ENCODE measurements around the gene PLXNA3. TPM values are rescaled to one million over a fixed set of nuclear protein-coding genes. Genes with fewer than 3 reads are reported as not detected.

Gene PLXNA3
- total and polyA plus RNA-seq, 2 experiments from 2014 or later, result 13.7 to 23.3 TPM

GRCh38 chrX:154426916-154427770 is 30.9 kb upstream of the PLXNA3 start:
- no peak for DNase-seq (ENCODE audit: low read depth in 1 of 2, low spot score in 1 of 2)
- Histone ChIP-seq H3K36me3 (no peaks in the 10 kb centered on the region), H3K27me3 (no peaks in the 10 kb centered on the region), H3K27ac (no peak overlapping the region), H3K4me1 (ENCODE audit: low read depth) (no peaks in the 10 kb centered on the region), H3K4me3 (no peak overlapping the region), H3K9me3 (ENCODE audit: low read depth) (no peaks in the 10 kb centered on the region)
- no peak for TF ChIP-seq CTCF (IDR thresholded peaks at IDR 0.05; ENCODE audit: low read depth, low read length)

GRCh38 chrX:154428176-154429171 is 29.6 kb upstream of the PLXNA3 start, which contains the start of gene ATP6AP1:
Gene ATP6AP1 (plus strand): TSS chrX:154428677. CDS start chrX:154428693, 16 bp downstream.
- no peak for TF ChIP-seq CTCF (IDR thresholded peaks at IDR 0.05; ENCODE audit: low read depth, low read length)
- Histone ChIP-seq H3K27ac (peak within 1 kb of the TSS; percentile 66), H3K9me3 (ENCODE audit: low read depth) (no peaks in the 10 kb centered on the region), H3K27me3 (no peaks in the 10 kb centered on the region), H3K36me3 (no peaks in the 10 kb centered on the region), H3K4me3 (peak within 1 kb of the TSS; percentile 66), H3K4me1 (ENCODE audit: low read depth) (no peaks in the 10 kb centered on the region)
- DNase-seq (ENCODE audit: low read depth in 1 of 2, low spot score in 1 of 2), result peak; percentile 91 to 96

GRCh38 chrX:154429711-154430110 is 28.4 kb upstream of the PLXNA3 start:
- DNase-seq (ENCODE audit: low read depth in 1 of 2, low spot score in 1 of 2), result no peak
- Histone ChIP-seq H3K36me3 (no peaks in the 10 kb centered on the region), H3K27ac (no peak overlapping the region), H3K4me1 (ENCODE audit: low read depth) (no peaks in the 10 kb centered on the region), H3K27me3 (no peaks in the 10 kb centered on the region), H3K9me3 (ENCODE audit: low read depth) (no peaks in the 10 kb centered on the region), H3K4me3 (peak overlapping the region; percentile 66)
- TF ChIP-seq CTCF (IDR thresholded peaks at IDR 0.05; ENCODE audit: low read depth, low read length), result no peak

GRCh38 chrX:154430479-154430878 is 27.6 kb upstream of the PLXNA3 start:
- TF ChIP-seq CTCF (IDR thresholded peaks at IDR 0.05; ENCODE audit: low read depth, low read length), result no peak
- Histone ChIP-seq H3K4me3 (no peak overlapping the region), H3K27ac (no peak overlapping the region), H3K27me3 (no peaks in the 10 kb centered on the region), H3K4me1 (ENCODE audit: low read depth) (no peaks in the 10 kb centered on the region), H3K9me3 (ENCODE audit: low read depth) (no peaks in the 10 kb centered on the region), H3K36me3 (no peaks in the 10 kb centered on the region)
- no peak for DNase-seq (ENCODE audit: low read depth in 1 of 2, low spot score in 1 of 2)

- no peaks in the 10 kb centered on the region for H3K36me3 ChIP-seq
- no peaks in the 10 kb centered on the region for H3K4me1 ChIP-seq (ENCODE audit: low read depth)
- H3K27ac ChIP-seq, result no peak overlapping the region
- no peaks in the 10 kb centered on the region for H3K27me3 ChIP-seq
- no peak for DNase-seq (ENCODE audit: low read depth in 1 of 2, low spot score in 1 of 2)
- no peak overlapping the region for H3K4me3 ChIP-seq
- no peaks in the 10 kb centered on the region for H3K9me3 ChIP-seq (ENCODE audit: low read depth)
- no peak for TF ChIP-seq CTCF (IDR thresholded peaks at IDR 0.05; ENCODE audit: low read depth, low read length)
Observed at GRCh38 chrX:154430916-154431315, 27.2 kb upstream of the PLXNA3 start.
